IPS-18a (cell line): ENCODE measurements around the gene CLEC2L.

ENCODE experiments used
- H3K27ac ChIP-seq: one replicate; pipeline ENCODE4 v1.5.1; 2013; ENCODE audit warnings: low read length
- H3K27me3 ChIP-seq: one replicate; pipeline ENCODE4 v1.6.1; 2013; ENCODE audit warnings: mild to moderate bottlenecking, low read length; ENCODE audit not compliant: control insufficient read depth, insufficient read depth
- H3K36me3 ChIP-seq: one replicate; pipeline ENCODE4 v1.6.1; 2013; ENCODE audit warnings: low read depth, low read length; ENCODE audit not compliant: control insufficient read depth
- H3K4me1 ChIP-seq: one replicate; pipeline ENCODE4 v1.6.1; 2013; ENCODE audit warnings: low read depth, low read length; ENCODE audit not compliant: control insufficient read depth
- H3K4me3 ChIP-seq: one replicate; pipeline ENCODE4 v1.5.1; 2013; ENCODE audit warnings: low read length
- H3K9ac ChIP-seq: one replicate; pipeline ENCODE4 v1.6.1; 2013; ENCODE audit warnings: mild to moderate bottlenecking, low read length, moderate library complexity
- H3K9me3 ChIP-seq: one replicate; pipeline ENCODE4 v1.6.1; 2013; ENCODE audit warnings: low read depth, low read length; ENCODE audit not compliant: control insufficient read depth

Gene CLEC2L

DNA sequence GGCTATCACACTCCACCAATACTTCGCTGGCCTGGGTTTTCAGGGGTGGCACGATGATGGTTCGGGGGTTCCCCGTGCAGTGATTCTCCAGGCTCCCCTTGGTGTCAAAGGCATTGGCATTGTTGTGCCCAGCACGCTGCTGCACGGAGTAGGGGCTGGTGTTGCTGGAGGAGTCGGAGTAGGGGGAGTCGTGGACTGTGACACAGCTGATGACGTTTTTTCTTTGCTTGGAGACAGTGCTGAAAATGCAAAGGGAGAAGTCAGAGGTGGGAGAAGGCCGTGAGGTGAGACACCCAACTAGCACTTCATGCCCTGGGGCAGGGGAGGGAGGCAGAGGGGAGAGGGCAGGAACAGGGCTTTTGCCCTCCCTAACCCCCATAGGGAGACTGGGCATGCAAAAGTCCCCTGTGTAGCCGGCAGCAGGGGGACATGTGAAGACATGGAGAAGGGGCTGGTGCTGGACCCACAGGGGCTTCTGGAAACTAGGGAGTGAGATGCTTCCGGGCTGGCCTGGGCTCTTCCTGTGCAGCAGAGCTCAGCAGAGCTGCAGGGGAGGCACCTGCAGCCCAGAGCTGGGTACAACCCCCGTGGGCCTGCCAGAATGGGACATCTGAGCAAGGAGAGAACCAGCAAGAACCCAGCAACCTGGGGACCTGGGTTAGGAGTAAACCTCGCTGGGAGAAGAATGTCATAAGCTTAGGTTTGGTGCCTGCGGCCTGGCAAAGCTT is 60.5 kb downstream of the CLEC2L start:
- Histone ChIP-seq H3K27me3 (no peaks in the 10 kb centered on the region), H3K27ac (no peak overlapping the region), H3K9ac (no peak overlapping the region), H3K4me3 (no peak overlapping the region), H3K9me3 (no peaks in the 10 kb centered on the region), H3K36me3 (no peaks in the 10 kb centered on the region), H3K4me1 (no peaks in the 10 kb centered on the region)

DNA sequence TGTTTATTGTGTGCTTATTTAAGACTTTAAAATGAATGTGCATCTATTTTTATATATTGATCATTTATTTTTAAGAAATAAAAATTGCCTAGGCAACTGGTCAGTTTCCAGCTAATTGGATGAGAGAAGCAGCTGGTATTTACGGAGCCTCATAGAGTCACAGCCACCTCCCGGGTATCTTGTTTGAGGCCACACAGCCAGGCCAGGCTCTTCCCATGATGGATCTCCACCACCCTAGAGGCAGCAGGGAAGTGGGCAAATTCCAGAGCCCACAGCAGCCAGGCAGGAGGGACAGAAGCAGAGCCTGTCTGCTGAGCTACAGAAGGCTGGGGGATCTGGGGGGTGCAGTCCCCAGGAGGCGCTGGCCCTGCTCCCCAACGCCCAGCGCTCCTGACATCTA is 61.6 kb downstream of the CLEC2L start:
- Histone ChIP-seq H3K9me3 (no peaks in the 10 kb centered on the region), H3K27ac (no peak overlapping the region), H3K9ac (no peak overlapping the region), H3K4me3 (no peak overlapping the region), H3K27me3 (no peaks in the 10 kb centered on the region), H3K36me3 (no peaks in the 10 kb centered on the region), H3K4me1 (no peaks in the 10 kb centered on the region)

GRCh38 chr7:139586286-139586685 is 62.8 kb downstream of the CLEC2L start:
- Histone ChIP-seq H3K9ac (no peak overlapping the region), H3K27me3 (no peaks in the 10 kb centered on the region), H3K4me3 (no peak overlapping the region), H3K4me1 (no peaks in the 10 kb centered on the region), H3K27ac (no peak overlapping the region), H3K36me3 (no peaks in the 10 kb centered on the region), H3K9me3 (no peaks in the 10 kb centered on the region)

DNA sequence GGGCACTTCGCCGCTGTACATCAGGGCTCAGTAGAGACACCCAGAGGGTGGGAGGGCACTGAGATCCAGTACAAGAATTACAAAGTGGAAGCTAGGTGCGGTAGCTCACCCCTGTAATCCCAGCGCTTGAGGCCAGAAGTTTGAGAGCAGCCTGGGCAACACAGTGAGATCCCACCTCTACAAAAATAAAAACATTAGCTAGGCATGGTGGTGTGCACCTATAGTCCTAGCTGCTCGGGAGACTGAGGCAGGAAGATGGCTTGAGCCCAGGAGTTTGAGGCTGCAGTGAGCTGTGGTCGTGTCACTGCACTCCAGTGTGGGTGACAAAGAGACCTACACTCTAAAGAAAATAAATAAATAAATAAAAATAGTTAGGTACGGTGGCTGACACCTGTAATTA is 64.0 kb downstream of the CLEC2L start:
- Histone ChIP-seq H3K9me3 (no peaks in the 10 kb centered on the region), H3K27me3 (no peaks in the 10 kb centered on the region), H3K27ac (no peak overlapping the region), H3K4me3 (no peak overlapping the region), H3K36me3 (no peaks in the 10 kb centered on the region), H3K9ac (no peak overlapping the region), H3K4me1 (no peaks in the 10 kb centered on the region)

GRCh38 chr7:139588632-139589031 is 65.1 kb downstream of the CLEC2L start:
- Histone ChIP-seq H3K4me1 (no peaks in the 10 kb centered on the region), H3K36me3 (no peaks in the 10 kb centered on the region), H3K9ac (no peak overlapping the region)

DNA sequence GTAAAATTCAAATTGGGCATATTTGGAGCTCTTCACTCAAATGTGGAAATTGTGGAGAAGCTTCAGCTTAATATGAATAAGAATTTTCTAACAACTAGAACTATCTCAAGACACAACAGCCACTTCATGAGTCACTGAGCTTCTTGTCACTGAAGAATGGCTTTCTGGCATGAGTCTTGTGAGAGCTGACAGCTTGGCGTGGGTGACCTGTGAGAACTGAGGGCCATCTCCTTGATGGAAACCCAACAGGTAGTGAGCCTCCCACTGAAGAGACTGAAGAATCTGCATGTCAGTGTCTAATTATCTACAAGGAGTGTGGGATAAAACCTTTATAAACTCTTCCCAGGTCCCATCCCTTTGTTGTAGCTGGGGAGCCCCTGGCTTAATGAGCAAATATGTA is 66.0 kb downstream of the CLEC2L start:
- H3K27ac ChIP-seq: no peak overlapping the region
- no peaks in the 10 kb centered on the region for H3K36me3 ChIP-seq

More at GRCh38 chr7:139588632-139589031, 65.1 kb downstream of the CLEC2L start:
- H3K4me3 ChIP-seq: no peak overlapping the region
- no peaks in the 10 kb centered on the region for H3K9me3 ChIP-seq
- no peaks in the 10 kb centered on the region for H3K27me3 ChIP-seq
- H3K27ac ChIP-seq: no peak overlapping the region

DNA sequence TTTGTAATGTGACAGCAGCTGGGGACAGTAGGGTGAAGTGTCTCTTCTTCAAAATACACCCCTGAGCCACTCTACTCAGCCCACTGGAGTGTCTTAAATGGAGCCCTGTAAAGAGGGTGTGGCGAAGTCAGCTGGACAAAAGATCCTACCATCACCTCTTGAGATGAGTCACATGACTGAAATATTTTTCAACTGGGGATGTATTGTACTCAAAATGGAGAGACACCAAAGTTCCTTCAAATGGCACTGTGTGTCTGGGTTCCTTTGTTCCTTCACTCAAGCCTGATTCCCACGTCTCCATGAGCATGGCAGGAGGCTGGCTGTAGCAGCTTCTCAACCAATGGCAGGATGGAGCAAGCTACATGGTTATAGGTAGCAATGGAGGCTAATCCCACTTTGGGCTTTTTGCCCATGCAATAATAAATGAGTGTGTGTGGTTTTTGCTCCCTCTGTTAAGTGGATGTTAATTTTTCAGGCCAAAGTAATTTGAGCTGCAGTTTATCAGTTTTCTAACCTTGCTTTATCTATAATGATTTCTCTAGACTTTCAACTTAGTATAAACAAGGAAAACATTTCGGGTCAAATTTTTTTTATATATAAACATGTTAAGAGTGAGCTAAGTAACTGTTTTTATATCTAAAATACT is 68.2 kb downstream of the CLEC2L start:
- H3K36me3 ChIP-seq: no peaks in the 10 kb centered on the region
- no peaks in the 10 kb centered on the region for H3K4me1 ChIP-seq
- H3K4me3 ChIP-seq: no peak overlapping the region
- no peak overlapping the region for H3K9ac ChIP-seq
- no peaks in the 10 kb centered on the region for H3K9me3 ChIP-seq
- no peak overlapping the region for H3K27ac ChIP-seq
- H3K27me3 ChIP-seq: no peaks in the 10 kb centered on the region

More for the DNA sequence above, 66.0 kb downstream of the CLEC2L start:
- Histone ChIP-seq H3K9ac (no peak overlapping the region), H3K9me3 (no peaks in the 10 kb centered on the region), H3K4me1 (no peaks in the 10 kb centered on the region), H3K4me3 (no peak overlapping the region), H3K27me3 (no peaks in the 10 kb centered on the region)

- no peak overlapping the region for H3K27ac ChIP-seq
- no peaks in the 10 kb centered on the region for H3K9me3 ChIP-seq
- H3K36me3 ChIP-seq: no peaks in the 10 kb centered on the region
- H3K9ac ChIP-seq: no peak overlapping the region
- H3K4me1 ChIP-seq: no peaks in the 10 kb centered on the region
- no peak overlapping the region for H3K4me3 ChIP-seq
- no peaks in the 10 kb centered on the region for H3K27me3 ChIP-seq
Observed at GRCh38 chr7:139592801-139593461, 69.4 kb downstream of the CLEC2L start.

DNA sequence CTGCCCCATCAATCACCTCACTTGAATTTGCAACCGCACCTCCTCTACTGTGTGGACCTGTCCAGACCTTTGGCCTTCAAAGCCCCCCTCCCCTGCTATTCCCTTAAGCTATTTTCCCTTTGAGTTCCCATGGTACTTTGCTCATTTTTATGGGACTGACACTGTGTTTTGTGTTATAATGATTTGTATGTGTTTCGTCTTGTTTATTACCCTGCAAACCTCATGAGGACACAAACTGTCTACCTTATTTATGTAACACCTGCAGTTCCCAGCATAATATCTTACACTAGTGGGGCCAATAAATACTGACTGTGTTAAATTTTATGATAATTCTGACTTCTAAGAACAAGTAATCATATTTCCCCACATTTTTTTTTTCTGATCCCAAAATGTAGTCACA is 70.6 kb downstream of the CLEC2L start:
- Histone ChIP-seq H3K9ac (no peak overlapping the region), H3K4me1 (no peaks in the 10 kb centered on the region), H3K9me3 (no peaks in the 10 kb centered on the region), H3K27me3 (no peaks in the 10 kb centered on the region), H3K4me3 (no peak overlapping the region), H3K36me3 (peaks cover 4% of the 10 kb centered on the region), H3K27ac (no peak overlapping the region)
